ENCODE data around the gene PCYT2. TPM values are rescaled to one million over a fixed set of nuclear protein-coding genes. Genes with fewer than 3 reads are reported as not detected.
A peak's percentile ranks its signal among the peaks of the same experiment; 100 is the strongest.

PCYT2 gene
- total and polyA plus RNA-seq, 2 donors (not counting 1 experiment from before 2014, with no cell fraction given): 46.0 to 65.6 TPM

DNA sequence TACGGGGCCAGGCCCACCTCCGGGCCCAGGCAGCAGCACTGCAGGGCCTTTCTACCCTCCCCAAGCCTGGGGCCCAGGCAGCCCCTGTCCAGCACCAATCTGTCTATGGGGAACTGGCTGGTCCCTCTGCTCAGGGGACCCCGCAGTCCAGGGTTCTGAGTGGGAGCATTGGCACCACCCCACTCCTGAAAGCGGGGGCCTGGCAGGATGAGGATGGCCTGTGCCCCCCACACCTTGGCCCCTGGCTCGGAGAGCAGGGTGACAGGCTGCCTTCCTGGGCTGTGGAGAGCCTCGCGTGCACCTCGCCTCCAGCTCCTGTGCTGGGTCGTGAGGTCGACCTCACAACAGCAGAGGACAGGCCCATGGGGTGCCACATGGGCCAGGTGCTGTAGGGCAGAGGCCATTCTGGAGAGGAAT, 7.8 kb downstream of the PCYT2 start:
- no peaks in the 10 kb centered on the region for H4K20me1 ChIP-seq (ENCODE audit: control insufficient read depth, extremely low read depth, insufficient read depth, low read length)
- no peak for TF ChIP-seq EZH2 (IDR thresholded peaks at IDR 0.05; ENCODE audit: low read length, missing control alignments)
- TF ChIP-seq, protein P1, sequence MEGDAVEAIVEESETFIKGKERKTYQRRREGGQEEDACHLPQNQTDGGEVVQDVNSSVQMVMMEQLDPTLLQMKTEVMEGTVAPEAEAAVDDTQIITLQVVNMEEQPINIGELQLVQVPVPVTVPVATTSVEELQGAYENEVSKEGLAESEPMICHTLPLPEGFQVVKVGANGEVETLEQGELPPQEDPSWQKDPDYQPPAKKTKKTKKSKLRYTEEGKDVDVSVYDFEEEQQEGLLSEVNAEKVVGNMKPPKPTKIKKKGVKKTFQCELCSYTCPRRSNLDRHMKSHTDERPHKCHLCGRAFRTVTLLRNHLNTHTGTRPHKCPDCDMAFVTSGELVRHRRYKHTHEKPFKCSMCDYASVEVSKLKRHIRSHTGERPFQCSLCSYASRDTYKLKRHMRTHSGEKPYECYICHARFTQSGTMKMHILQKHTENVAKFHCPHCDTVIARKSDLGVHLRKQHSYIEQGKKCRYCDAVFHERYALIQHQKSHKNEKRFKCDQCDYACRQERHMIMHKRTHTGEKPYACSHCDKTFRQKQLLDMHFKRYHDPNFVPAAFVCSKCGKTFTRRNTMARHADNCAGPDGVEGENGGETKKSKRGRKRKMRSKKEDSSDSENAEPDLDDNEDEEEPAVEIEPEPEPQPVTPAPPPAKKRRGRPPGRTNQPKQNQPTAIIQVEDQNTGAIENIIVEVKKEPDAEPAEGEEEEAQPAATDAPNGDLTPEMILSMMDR (conservative IDR thresholded peaks at IDR 0.05 in 1 of 2, IDR thresholded peaks at IDR 0.05 in 1 of 2; ENCODE audit: low read depth in 1 of 2, low read length in 2 of 2): no peak
- peaks cover 32% of the 10 kb centered on the region for H3K36me3 ChIP-seq (ENCODE audit: control insufficient read depth, insufficient read depth, low read length)
- H3K79me2 ChIP-seq (ENCODE audit: control insufficient read depth, insufficient read depth, low read length): no peaks in the 10 kb centered on the region
- no peak overlapping the region for H3K4me2 ChIP-seq (ENCODE audit: extremely low read depth, insufficient read depth, low read length)
- no peaks in the 10 kb centered on the region for H3K27me3 ChIP-seq (ENCODE audit: control insufficient read depth, insufficient read depth, low read length)
- DNase-seq (ENCODE audit: low read depth in 2 of 2): no peak
- no peaks in the 10 kb centered on the region for H3K4me1 ChIP-seq (ENCODE audit: control insufficient read depth, extremely low read depth, insufficient read depth, low read length)
- H3K9ac ChIP-seq (ENCODE audit: insufficient read depth, low read length): no peak overlapping the region
- H3K27ac ChIP-seq (ENCODE audit: insufficient read depth, low read length): no peak overlapping the region
- no peak overlapping the region for H3K4me3 ChIP-seq (replicated peaks in 1 of 4; ENCODE audit: control extremely low read depth in 1 of 4, insufficient read depth in 1 of 4, low read depth in 3 of 4, low read length in 4 of 4)
- H2AFZ ChIP-seq (ENCODE audit: low read length): no peak overlapping the region
- no peaks in the 10 kb centered on the region for H3K9me3 ChIP-seq (ENCODE audit: control insufficient read depth, insufficient read depth, low read depth, low read length)

DNA sequence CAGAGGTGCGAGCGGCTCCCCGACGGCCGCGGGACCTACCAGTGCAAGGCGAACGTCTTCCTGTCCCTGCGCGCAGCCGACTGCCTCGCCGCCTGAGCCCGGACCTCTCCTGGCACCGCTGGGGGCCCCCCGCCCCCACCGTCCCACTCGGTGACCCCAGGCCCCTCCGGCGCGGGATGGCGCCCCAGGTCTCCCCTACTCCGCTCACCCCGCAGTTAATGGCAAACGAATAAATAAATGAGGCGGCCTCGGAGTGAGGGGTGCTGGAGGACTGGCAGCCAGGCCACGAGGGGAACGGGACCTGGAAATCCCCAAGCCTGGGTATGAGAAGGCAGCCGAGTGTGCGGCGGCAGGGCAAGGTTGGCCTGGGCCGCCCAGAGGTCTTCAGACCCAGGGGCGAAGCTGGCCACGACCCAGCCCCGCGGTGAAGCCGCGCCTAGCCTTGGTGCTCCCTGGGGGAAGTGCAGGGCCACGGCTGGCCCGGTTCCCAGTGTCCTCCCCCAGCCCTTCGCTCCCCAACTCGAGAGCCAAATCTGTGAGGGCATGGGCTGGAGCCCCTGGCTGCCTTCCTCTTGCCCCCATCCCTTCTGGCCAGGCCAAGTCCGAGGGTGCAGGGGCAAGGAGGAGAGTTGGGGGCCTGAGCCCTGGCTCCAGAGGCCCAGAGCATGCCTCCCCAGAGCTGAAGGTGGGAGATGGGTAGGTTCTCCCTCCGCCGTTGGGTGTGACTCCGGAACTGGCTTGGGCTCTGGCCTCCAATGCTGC, 8.4 kb downstream of the PCYT2 start:
- Histone ChIP-seq H3K27ac (ENCODE audit: insufficient read depth, low read length) (no peak overlapping the region), H3K9ac (ENCODE audit: insufficient read depth, low read length) (no peak overlapping the region), H4K20me1 (ENCODE audit: control insufficient read depth, extremely low read depth, insufficient read depth, low read length) (no peaks in the 10 kb centered on the region), H3K4me3 (replicated peaks in 1 of 4; ENCODE audit: control extremely low read depth in 1 of 4, insufficient read depth in 1 of 4, low read depth in 3 of 4, low read length in 4 of 4) (peak overlapping the region in 1 of 4 experiments; percentile 42), H3K27me3 (ENCODE audit: control insufficient read depth, insufficient read depth, low read length) (no peaks in the 10 kb centered on the region), H3K36me3 (ENCODE audit: control insufficient read depth, insufficient read depth, low read length) (peaks cover 30% of the 10 kb centered on the region), H3K4me1 (ENCODE audit: control insufficient read depth, extremely low read depth, insufficient read depth, low read length) (no peaks in the 10 kb centered on the region), H3K4me2 (ENCODE audit: extremely low read depth, insufficient read depth, low read length) (peak overlapping the region; percentile 59), H3K9me3 (ENCODE audit: control insufficient read depth, insufficient read depth, low read depth, low read length) (no peaks in the 10 kb centered on the region), H2AFZ (ENCODE audit: low read length) (no peak overlapping the region), H3K79me2 (ENCODE audit: control insufficient read depth, insufficient read depth, low read length) (no peaks in the 10 kb centered on the region)
- no peak for DNase-seq (ENCODE audit: low read depth in 2 of 2)
- TF ChIP-seq, protein P1 (conservative IDR thresholded peaks at IDR 0.05 in 1 of 2, IDR thresholded peaks at IDR 0.05 in 1 of 2; ENCODE audit: low read depth in 1 of 2, low read length in 2 of 2): no peak

DNA sequence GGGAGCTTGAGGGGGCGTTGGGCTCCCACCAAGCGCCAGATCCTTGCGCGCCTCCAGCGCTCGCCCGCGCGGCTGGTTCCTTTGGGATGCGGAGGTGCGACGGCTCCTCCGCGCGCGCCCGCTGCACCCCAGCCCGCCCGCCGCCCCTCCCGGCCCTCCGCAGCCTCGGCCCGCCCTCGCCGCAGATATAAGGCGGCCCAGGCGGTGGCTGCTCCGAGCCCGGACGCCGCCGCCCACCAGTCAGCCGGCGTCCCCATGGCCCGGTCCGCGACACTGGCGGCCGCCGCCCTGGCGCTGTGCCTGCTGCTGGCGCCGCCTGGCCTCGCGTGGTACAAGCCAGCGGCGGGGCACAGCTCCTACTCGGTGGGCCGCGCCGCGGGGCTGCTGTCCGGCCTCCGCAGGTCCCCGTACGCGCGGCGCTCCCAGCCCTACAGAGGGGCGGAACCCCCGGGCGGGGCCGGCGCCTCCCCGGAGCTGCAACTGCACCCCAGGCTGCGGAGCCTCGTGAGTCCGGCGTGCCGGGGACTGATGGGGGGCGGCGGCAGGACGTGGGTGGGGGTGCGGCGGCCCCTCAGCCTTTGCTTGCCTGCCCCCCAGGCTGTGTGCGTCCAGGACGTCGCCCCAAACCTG, 9.1 kb downstream of the PCYT2 start, which contains the start of gene NPB:
Gene NPB, plus strand, starts transcription at position 216 of the 630 bp plus-strand sequence. Its CDS starts 40 bp downstream, at position 256.
- H3K4me3 ChIP-seq (replicated peaks in 1 of 4; ENCODE audit: control extremely low read depth in 1 of 4, insufficient read depth in 1 of 4, low read depth in 3 of 4, low read length in 4 of 4): peak within 1 kb of the TSS in 1 of 4 experiments; percentile 42
- no peaks in the 10 kb centered on the region for H3K27me3 ChIP-seq (ENCODE audit: control insufficient read depth, insufficient read depth, low read length)
- no peaks in the 10 kb centered on the region for H4K20me1 ChIP-seq (ENCODE audit: control insufficient read depth, extremely low read depth, insufficient read depth, low read length)
- H2AFZ ChIP-seq (ENCODE audit: low read length): no peak within 1 kb of the TSS
- no peak for DNase-seq (ENCODE audit: low read depth in 2 of 2)
- no peaks in the 10 kb centered on the region for H3K4me1 ChIP-seq (ENCODE audit: control insufficient read depth, extremely low read depth, insufficient read depth, low read length)
- H3K36me3 ChIP-seq (ENCODE audit: control insufficient read depth, insufficient read depth, low read length): peaks cover 29% of the 10 kb centered on the region
- peak within 1 kb of the TSS; percentile 59 for H3K4me2 ChIP-seq (ENCODE audit: extremely low read depth, insufficient read depth, low read length)
- H3K9me3 ChIP-seq (ENCODE audit: control insufficient read depth, insufficient read depth, low read depth, low read length): no peaks in the 10 kb centered on the region
- H3K27ac ChIP-seq (ENCODE audit: insufficient read depth, low read length): no peak within 1 kb of the TSS
- no peaks in the 10 kb centered on the region for H3K79me2 ChIP-seq (ENCODE audit: control insufficient read depth, insufficient read depth, low read length)
- H3K9ac ChIP-seq (ENCODE audit: insufficient read depth, low read length): no peak within 1 kb of the TSS
- TF ChIP-seq, protein P1 (conservative IDR thresholded peaks at IDR 0.05 in 1 of 2, IDR thresholded peaks at IDR 0.05 in 1 of 2; ENCODE audit: low read depth in 1 of 2, low read length in 2 of 2): no peak
- no peak for TF ChIP-seq EZH2 (IDR thresholded peaks at IDR 0.05; ENCODE audit: low read length, missing control alignments)
